Activated CD4-positive, alpha-beta T cell treated with anti-CD3 and anti-CD28 coated beads, Interleukin-2, Interleukin-6, amounts not matched to agents 100 ng/mL and 50 ng/mL, durations not matched to agents 16 hours and 8 hours (primary cell): ENCODE results near the gene ZNF276.
"Not testable (repeated sequence)": the region's sequence is repeated elsewhere in the genome, so short reads cannot be mapped to it uniquely, and the experiment has no call there.

Experiments
- DNase-seq: peaks from one replicate; pipeline ENCODE4 v3.0.0-alpha.2; 2020

Gene ZNF276

GRCh38 chr16:89696670-89697128 is 24.6 kb upstream of the ZNF276 start:
- DNase-seq, result peak; percentile 47

- no peak for DNase-seq
Measured at GRCh38 chr16:89697161-89697615, 24.1 kb upstream of the ZNF276 start.

GRCh38 chr16:89697616-89698331 is 23.6 kb upstream of the ZNF276 start:
- no peak for DNase-seq

GRCh38 chr16:89698717-89699116 is 22.6 kb upstream of the ZNF276 start:
- not testable (repeated sequence) for DNase-seq

- DNase-seq, result not testable (repeated sequence)
Measured at GRCh38 chr16:89699629-89700099, 21.7 kb upstream of the ZNF276 start.

- peak; percentile 96 for DNase-seq
Measured at GRCh38 chr16:89700100-89700648, 21.2 kb upstream of the ZNF276 start.

- DNase-seq, result peak; percentile 49
Measured at GRCh38 chr16:89700649-89701424, 20.5 kb upstream of the ZNF276 start.

- peak; percentile 97 for DNase-seq
Measured at GRCh38 chr16:89701425-89702406, 19.6 kb upstream of the ZNF276 start, which contains the start of gene SPATA2L. SPATA2L (minus strand) TSS chr16:89701705; CDS start chr16:89701232, 473 bp downstream.

GRCh38 chr16:89704281-89704680 is 17.1 kb upstream of the ZNF276 start:
- no peak for DNase-seq

- no peak for DNase-seq
Measured at GRCh38 chr16:89705006-89705405, 16.3 kb upstream of the ZNF276 start.

- no peak for DNase-seq
Measured at GRCh38 chr16:89706518-89707260, 14.6 kb upstream of the ZNF276 start.

- no peak for DNase-seq
Measured at GRCh38 chr16:89707695-89708094, 13.6 kb upstream of the ZNF276 start.

- DNase-seq, result no peak
Measured at GRCh38 chr16:89708481-89708931, 12.8 kb upstream of the ZNF276 start.

GRCh38 chr16:89709166-89709565 is 12.2 kb upstream of the ZNF276 start:
- no peak for DNase-seq

- DNase-seq, result no peak
Measured at GRCh38 chr16:89709716-89710432, 11.5 kb upstream of the ZNF276 start.

GRCh38 chr16:89710709-89711564 is 10.4 kb upstream of the ZNF276 start:
- no peak for DNase-seq

GRCh38 chr16:89711601-89712273 is 9.6 kb upstream of the ZNF276 start:
- DNase-seq, result peak; percentile 92

- DNase-seq, result no peak
Measured at GRCh38 chr16:89712274-89712781, 9.0 kb upstream of the ZNF276 start.

- no peak for DNase-seq
Measured at GRCh38 chr16:89716493-89716892, 4.8 kb upstream of the ZNF276 start.
